GM12878 (cell line): Measurements from ENCODE around the gene ANO7.

Experiments used
- CHD1 ChIP-seq: IDR thresholded peaks from 2 replicates; pipeline ENCODE4 v1.6.1; 2012; ENCODE audit warnings: low read depth, low read length, improper control_type of control experiment
- MXI1 ChIP-seq: fragments of 150-350 bp; IDR thresholded peaks from 2 replicates; pipeline ENCODE4 v1.6.1; 2011; ENCODE audit warnings: low read depth, mild to moderate bottlenecking, inconsistent platforms, low read length, improper control_type of control experiment
- NFYA ChIP-seq: IDR thresholded peaks from 2 replicates; pipeline ENCODE4 v1.6.1; 2011; ENCODE audit warnings: low read depth, mild to moderate bottlenecking, low read length, improper control_type of control experiment, borderline replicate concordance
- PKNOX1 ChIP-seq: fragments of 450-650 bp; IDR thresholded peaks from 2 replicates; pipeline ENCODE4 v1.6.1; 2016; ENCODE audit warnings: mild to moderate bottlenecking
- PML ChIP-seq: IDR thresholded peaks from 2 replicates; pipeline ENCODE4 v1.6.1; 2012; ENCODE audit warnings: low read length, inconsistent platforms
- POLR2A ChIP-seq: IDR thresholded peaks from 2 replicates; pipeline ENCODE4 v1.6.1; 2011; ENCODE audit warnings: low read depth, mild to moderate bottlenecking, low read length
- RBBP5 ChIP-seq: fragments of 200-600 bp; sonication (generic); conservative IDR thresholded peaks from 2 replicates; pipeline ENCODE4 v1.6.1; 2016
- RCOR1 ChIP-seq: conservative IDR thresholded peaks from 2 replicates; pipeline ENCODE4 v1.6.1; 2012; ENCODE audit warnings: low read depth, low read length, improper control_type of control experiment
- TCF12 ChIP-seq: IDR thresholded peaks from 2 replicates; pipeline ENCODE4 v1.6.1; 2011; ENCODE audit warnings: low read depth, mild to moderate bottlenecking, low read length
- TF ChIP-seq, protein P1 (sequence below), 3 experiments: IDR thresholded peaks in 2 of 3; conservative IDR thresholded peaks in 1 of 3; 2 replicates each; pipeline ENCODE4 v1.5.1; 2011; ENCODE audit warnings: low read depth in 3 of 3, low read length in 3 of 3, mild to moderate bottlenecking in 3 of 3, control low read depth in 2 of 3, moderate library complexity in 2 of 3, inconsistent platforms in 1 of 3, mixed read lengths in 1 of 3; ENCODE audit not compliant: control insufficient read depth in 2 of 3, insufficient read depth in 1 of 3; ENCODE audit errors: extremely low read depth in 1 of 3
- TF ChIP-seq, protein P2 (sequence below): IDR thresholded peaks from 2 replicates; pipeline ENCODE4 v1.6.1; 2011; ENCODE audit warnings: borderline replicate concordance, low read depth, mild to moderate bottlenecking, moderate library complexity, low read length; ENCODE audit not compliant: insufficient read depth, poor library complexity, severe bottlenecking

GRCh38 chr2:241228860-241229516, 40.5 kb downstream of the ANO7 start:
- TF ChIP-seq, protein P1, sequence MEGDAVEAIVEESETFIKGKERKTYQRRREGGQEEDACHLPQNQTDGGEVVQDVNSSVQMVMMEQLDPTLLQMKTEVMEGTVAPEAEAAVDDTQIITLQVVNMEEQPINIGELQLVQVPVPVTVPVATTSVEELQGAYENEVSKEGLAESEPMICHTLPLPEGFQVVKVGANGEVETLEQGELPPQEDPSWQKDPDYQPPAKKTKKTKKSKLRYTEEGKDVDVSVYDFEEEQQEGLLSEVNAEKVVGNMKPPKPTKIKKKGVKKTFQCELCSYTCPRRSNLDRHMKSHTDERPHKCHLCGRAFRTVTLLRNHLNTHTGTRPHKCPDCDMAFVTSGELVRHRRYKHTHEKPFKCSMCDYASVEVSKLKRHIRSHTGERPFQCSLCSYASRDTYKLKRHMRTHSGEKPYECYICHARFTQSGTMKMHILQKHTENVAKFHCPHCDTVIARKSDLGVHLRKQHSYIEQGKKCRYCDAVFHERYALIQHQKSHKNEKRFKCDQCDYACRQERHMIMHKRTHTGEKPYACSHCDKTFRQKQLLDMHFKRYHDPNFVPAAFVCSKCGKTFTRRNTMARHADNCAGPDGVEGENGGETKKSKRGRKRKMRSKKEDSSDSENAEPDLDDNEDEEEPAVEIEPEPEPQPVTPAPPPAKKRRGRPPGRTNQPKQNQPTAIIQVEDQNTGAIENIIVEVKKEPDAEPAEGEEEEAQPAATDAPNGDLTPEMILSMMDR (IDR thresholded peaks at IDR 0.05 in 2 of 3, conservative IDR thresholded peaks at IDR 0.05 in 1 of 3; ENCODE audit: control insufficient read depth in 2 of 3, extremely low read depth in 1 of 3, insufficient read depth in 1 of 3, low read depth in 3 of 3, low read length in 3 of 3): no peak
- TF ChIP-seq PKNOX1 (no peak), POLR2A (no peak; the same call in 1 of the 2 replicates), NFYA (no peak), RCOR1 (no peak), TCF12 (no peak), MXI1 (no peak), CHD1 (no peak), RBBP5 (no peak), PML (no peak)
- TF ChIP-seq, protein P2, sequence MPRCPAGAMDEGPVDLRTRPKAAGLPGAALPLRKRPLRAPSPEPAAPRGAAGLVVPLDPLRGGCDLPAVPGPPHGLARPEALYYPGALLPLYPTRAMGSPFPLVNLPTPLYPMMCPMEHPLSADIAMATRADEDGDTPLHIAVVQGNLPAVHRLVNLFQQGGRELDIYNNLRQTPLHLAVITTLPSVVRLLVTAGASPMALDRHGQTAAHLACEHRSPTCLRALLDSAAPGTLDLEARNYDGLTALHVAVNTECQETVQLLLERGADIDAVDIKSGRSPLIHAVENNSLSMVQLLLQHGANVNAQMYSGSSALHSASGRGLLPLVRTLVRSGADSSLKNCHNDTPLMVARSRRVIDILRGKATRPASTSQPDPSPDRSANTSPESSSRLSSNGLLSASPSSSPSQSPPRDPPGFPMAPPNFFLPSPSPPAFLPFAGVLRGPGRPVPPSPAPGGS: no peak
